ENCODE measurements around the gene EHD2.
"Not testable (repeated sequence)": the region's sequence is repeated elsewhere in the genome, so short reads cannot be mapped to it uniquely, and the experiment has no call there.

The EHD2 gene

DNA sequence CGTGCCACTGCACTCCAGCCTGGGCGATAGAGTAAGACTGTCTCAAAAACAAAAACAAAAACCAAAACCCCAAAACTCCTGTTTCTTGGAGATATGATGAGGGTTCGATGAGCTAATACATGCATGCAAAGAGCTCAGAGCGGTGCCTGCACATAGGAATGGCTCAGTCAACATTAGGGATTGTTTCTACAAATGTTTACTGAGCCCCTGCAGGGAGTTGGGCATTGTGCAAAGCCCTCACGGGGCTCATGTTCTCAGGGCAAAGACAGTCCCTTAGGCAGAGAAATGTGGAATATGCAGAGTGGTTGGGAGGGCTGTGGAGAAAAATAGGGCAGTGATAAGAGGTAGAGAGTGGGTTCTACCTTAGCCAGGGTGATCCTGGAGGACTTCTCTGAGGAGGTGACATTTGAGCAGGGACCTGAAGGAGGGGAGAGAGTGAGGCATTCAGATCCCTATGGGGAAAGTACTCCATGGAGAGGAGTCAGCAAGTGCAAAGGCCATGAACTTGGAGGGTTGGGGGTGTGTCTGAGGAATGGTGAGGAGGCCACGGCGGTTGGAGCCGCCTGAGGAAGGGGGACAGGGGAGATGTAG is 1.5 kb upstream of the EHD2 start:
- no peak overlapping the region for H3K4me3 ChIP-seq (ENCODE audit: low read depth, low read length)

DNA sequence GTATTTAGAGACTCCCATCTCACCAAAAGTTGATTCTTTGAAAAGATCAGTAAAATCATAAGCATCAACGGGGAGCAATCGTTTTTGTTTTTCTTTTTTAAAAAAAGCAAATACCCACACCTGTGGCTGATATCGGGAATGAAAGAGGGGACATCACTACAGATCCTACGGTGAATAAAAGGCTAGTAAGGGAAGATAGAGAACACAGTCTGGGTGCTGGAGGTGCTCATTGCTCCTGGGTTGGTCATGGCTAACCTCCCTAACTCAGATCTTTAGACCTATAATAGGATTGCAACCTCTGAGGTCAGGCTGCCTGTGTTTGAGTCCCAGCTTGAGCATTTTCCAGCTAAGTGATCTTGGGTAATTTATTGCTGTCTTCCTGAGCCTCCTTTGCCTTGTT is 1.1 kb downstream of the EHD2 start:
- no peak overlapping the region for H3K4me3 ChIP-seq (ENCODE audit: low read depth, low read length)

- H3K4me3 ChIP-seq (ENCODE audit: low read depth, low read length): not testable (repeated sequence)
Observed at GRCh38 chr19:47714855-47715254, 1.6 kb downstream of the EHD2 start.

DNA sequence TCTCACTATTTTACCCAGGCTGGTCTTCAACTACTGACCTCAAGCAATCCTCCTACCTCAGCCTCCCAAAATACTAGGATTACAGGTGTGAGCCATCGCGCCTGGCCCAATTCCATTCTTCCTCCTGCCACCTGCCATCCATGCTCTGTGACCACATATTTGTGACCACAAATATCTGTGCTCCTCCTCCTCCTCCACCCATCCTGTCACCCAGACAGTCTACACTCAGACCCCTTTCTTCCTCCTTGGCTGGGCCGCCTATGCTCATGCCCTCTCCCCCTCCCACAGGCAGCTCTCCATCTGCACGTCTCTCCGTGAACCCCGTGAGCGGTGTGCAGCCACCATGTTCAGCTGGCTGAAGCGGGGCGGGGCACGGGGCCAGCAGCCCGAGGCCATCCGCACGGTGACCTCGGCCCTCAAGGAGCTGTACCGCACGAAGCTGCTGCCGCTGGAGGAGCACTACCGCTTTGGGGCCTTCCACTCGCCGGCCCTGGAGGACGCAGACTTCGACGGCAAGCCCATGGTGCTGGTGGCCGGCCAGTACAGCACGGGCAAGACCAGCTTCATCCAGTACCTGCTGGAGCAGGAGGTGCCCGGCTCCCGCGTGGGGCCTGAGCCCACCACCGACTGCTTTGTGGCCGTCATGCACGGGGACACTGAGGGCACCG is 3.2 kb downstream of the EHD2 start:
- H3K4me3 ChIP-seq (ENCODE audit: low read depth, low read length): no peak overlapping the region

DNA sequence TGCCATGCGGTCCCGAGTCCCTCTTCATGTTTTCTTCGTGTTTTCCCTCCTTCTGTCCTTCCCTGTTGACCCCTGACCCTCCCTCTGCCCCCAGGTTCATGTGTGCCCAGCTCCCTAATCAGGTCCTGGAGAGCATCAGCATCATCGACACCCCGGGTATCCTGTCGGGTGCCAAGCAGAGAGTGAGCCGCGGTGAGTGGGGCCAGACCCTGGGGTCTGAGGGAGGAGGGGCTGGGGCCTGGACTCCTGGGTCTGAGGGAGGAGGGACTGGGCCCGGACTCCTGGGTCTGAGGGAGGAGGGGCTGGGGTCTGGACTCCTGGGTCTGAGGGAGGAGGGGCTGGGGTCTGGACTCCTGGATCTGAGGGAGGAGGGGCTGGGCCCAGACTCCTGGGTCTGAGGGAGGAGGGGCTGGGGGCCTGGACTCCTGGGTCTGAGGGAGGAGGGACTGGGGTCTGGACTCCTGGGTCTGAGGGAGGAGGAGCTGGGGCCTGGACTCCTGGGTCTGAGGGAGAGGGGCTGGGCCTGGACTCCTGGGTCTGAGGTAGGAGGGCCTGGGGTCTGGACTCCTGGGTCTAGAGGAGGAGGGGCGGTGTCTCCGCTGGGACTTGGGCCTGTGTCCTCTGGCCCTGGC is 5.3 kb downstream of the EHD2 start:
- not testable (repeated sequence) for H3K4me3 ChIP-seq (ENCODE audit: low read depth, low read length)

- H3K4me3 ChIP-seq (ENCODE audit: low read depth, low read length): no peak overlapping the region
Observed at GRCh38 chr19:47719047-47719859, 6.0 kb downstream of the EHD2 start.

GRCh38 chr19:47720669-47721422 is 7.6 kb downstream of the EHD2 start:
- no peak overlapping the region for H3K4me3 ChIP-seq (ENCODE audit: low read depth, low read length)

- no peak overlapping the region for H3K4me3 ChIP-seq (ENCODE audit: low read depth, low read length)
Observed at GRCh38 chr19:47723581-47723940, 10.3 kb downstream of the EHD2 start.

DNA sequence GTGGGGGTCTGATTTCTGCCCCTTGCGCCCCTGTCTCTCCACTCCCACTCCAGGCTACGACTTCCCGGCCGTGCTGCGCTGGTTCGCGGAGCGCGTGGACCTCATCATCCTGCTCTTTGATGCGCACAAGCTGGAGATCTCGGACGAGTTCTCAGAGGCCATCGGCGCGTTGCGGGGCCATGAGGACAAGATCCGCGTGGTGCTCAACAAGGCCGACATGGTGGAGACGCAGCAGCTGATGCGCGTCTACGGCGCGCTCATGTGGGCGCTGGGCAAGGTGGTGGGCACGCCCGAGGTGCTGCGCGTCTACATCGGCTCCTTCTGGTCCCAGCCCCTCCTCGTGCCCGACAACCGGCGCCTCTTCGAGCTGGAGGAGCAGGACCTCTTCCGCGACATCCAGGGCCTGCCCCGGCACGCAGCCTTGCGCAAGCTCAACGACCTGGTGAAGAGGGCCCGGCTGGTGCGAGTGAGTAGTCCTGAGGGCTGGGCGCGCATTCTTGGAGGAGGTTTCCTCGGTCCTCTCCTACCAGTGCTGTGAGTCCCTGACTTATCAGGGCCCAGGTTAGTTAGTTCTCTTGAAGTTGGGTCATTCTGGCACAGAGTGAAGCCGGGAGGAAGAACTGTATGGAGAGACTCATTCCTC is 12.7 kb downstream of the EHD2 start:
- no peak overlapping the region for H3K4me3 ChIP-seq (ENCODE audit: low read depth, low read length)

GRCh38 chr19:47726467-47726866 is 13.2 kb downstream of the EHD2 start:
- no peak overlapping the region for H3K4me3 ChIP-seq (ENCODE audit: low read depth, low read length)

GRCh38 chr19:47728295-47728694 is 15.1 kb downstream of the EHD2 start:
- not testable (repeated sequence) for H3K4me3 ChIP-seq (ENCODE audit: low read depth, low read length)

DNA sequence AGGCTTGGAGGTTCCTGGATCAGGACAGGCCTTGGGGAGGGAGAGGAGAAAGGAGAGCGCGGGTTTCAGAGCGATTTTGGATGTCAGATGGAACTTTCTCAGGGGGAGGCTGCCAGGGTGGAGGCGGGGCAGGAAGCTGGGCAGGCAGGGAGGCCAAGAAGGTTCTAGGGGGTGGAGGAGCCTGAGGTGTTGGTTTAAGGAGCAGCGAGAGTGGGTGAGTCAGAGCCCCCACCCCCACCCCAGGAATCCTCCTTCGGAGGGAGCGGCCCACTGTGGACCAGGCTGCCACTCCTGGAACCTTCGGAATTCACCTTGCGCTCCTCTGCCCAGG is 16.2 kb downstream of the EHD2 start:
- peak overlapping the region; percentile 29 for H3K4me3 ChIP-seq (ENCODE audit: low read depth, low read length)

GRCh38 chr19:47729799-47730520 is 16.7 kb downstream of the EHD2 start:
- H3K4me3 ChIP-seq (ENCODE audit: low read depth, low read length): peak overlapping the region; percentile 29

DNA sequence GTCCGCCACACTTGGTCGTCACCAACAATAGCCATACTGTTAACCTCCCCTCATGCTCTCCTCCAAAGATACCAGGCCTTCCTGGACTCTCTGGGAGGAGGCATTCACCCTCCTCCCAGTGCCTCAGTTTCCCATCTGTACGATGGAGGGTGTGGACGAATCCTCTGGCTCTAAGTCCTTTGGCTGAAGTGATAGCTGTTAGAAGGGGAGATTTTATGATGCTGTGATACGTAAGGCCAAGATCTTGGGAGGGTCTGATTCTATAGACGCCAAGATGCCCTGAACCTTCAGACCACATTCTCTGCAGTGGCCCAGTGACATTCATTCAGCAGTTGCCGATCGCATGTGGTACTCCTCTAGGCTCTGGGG is 17.3 kb downstream of the EHD2 start:
- no peak overlapping the region for H3K4me3 ChIP-seq (ENCODE audit: low read depth, low read length)

DNA sequence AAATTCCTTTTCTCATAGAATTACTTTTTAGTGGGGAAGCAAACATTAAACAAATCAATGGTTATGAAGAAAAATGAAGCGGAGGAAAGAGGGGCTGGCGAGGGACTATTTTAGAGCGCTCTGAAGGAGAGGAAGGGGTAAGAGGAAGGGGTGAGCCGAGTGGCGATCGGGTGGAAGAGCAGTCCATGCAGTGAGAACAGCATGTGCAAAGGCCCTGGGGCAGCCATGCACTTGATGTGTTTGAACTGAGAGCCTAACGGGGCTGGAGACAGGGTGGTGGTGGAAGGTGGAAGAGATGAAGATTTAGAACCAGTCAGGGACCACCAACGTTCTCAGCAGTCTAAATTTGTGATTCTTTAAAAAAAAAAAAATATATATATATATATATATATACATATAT is 17.7 kb downstream of the EHD2 start:
- H3K4me3 ChIP-seq (ENCODE audit: low read depth, low read length): no peak overlapping the region

- H3K4me3 ChIP-seq (ENCODE audit: low read depth, low read length): no peak overlapping the region
Observed at GRCh38 chr19:47735131-47735530, 21.9 kb downstream of the EHD2 start.

DNA sequence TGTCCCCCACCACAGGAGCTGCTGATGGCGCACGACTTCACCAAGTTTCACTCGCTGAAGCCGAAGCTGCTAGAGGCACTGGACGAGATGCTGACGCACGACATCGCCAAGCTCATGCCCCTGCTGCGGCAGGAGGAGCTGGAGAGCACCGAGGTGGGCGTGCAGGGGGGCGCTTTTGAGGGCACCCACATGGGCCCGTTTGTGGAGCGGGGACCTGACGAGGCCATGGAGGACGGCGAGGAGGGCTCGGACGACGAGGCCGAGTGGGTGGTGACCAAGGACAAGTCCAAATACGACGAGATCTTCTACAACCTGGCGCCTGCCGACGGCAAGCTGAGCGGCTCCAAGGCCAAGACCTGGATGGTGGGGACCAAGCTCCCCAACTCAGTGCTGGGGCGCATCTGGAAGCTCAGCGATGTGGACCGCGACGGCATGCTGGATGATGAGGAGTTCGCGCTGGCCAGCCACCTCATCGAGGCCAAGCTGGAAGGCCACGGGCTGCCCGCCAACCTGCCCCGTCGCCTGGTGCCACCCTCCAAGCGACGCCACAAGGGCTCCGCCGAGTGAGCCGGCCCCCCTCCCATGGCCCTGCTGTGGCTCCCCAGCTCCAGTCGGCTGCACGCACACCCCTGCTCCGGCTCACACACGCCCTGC is 27.8 kb downstream of the EHD2 start:
- no peak overlapping the region for H3K4me3 ChIP-seq (ENCODE audit: low read depth, low read length)

DNA sequence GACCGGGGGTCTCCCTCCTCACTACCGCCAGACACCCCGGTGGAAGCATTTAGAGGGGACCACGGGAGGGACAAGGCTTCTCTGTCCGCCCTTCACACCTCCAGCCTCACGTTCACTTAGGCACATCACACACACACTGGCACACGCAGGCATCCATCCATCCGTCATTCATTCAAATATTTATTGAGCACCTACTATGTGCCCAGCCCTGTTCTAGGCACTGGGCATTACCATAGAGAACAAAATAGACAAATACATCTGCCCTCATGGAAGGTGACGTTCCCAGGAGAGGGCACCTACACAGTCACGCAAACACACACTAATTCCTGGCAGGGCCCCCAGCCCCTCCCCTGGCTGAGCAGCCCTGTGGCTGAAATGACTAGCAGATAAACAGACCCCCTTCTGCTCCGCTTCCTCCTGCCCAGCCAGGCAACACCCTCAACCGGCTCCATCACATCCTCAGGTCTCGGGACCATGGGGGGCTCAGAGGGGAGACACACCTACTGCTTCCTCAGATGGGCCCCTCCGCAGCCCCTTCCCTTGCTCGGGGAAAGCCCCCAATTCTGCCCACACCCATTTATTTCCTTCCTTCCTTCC is 28.4 kb downstream of the EHD2 start:
- no peak overlapping the region for H3K4me3 ChIP-seq (ENCODE audit: low read depth, low read length)

GRCh38 chr19:47742634-47743033 is 29.4 kb downstream of the EHD2 start:
- H3K4me3 ChIP-seq (ENCODE audit: low read depth, low read length): no peak overlapping the region
